GM19452 (cell line): ENCODE results near the gene RAB31.

ENCODE experiments used
- ATAC-seq: cut with Tn5 transposase; IDR thresholded peaks from one replicate; pipeline ENCODE4 v1.9.1; 2021; ENCODE audit not compliant: unreplicated experiment

RAB31 gene

GRCh38 chr18:9811978-9812377 lies 103.9 kb downstream of the RAB31 start:
- ATAC-seq: no peak

- ATAC-seq: no peak
Measured at GRCh38 chr18:9814431-9814830, 106.3 kb downstream of the RAB31 start.

GRCh38 chr18:9817286-9817685 lies 109.2 kb downstream of the RAB31 start:
- no peak for ATAC-seq

GRCh38 chr18:9817725-9818422 lies 109.8 kb downstream of the RAB31 start:
- ATAC-seq: no peak

- no peak for ATAC-seq
Measured at GRCh38 chr18:9818423-9818734, 110.3 kb downstream of the RAB31 start.

- no peak for ATAC-seq
Measured at GRCh38 chr18:9820127-9820526, 112.0 kb downstream of the RAB31 start.

GRCh38 chr18:9820719-9821118 lies 112.6 kb downstream of the RAB31 start:
- no peak for ATAC-seq

GRCh38 chr18:9822587-9823185 lies 114.6 kb downstream of the RAB31 start:
- no peak for ATAC-seq

GRCh38 chr18:9823805-9824473 lies 115.8 kb downstream of the RAB31 start:
- ATAC-seq: no peak

- ATAC-seq: no peak
Measured at GRCh38 chr18:9824474-9824832, 116.4 kb downstream of the RAB31 start.

- ATAC-seq: no peak
Measured at GRCh38 chr18:9824952-9825371, 116.9 kb downstream of the RAB31 start.

- ATAC-seq: no peak
Measured at GRCh38 chr18:9825571-9826073, 117.5 kb downstream of the RAB31 start.

- no peak for ATAC-seq
Measured at GRCh38 chr18:9826685-9827084, 118.6 kb downstream of the RAB31 start.

GRCh38 chr18:9827211-9827792 lies 119.2 kb downstream of the RAB31 start:
- ATAC-seq: no peak

- no peak for ATAC-seq
Measured at GRCh38 chr18:9827793-9828505, 119.8 kb downstream of the RAB31 start.

- no peak for ATAC-seq
Measured at GRCh38 chr18:9828506-9829396, 120.7 kb downstream of the RAB31 start.

GRCh38 chr18:9829397-9829712 lies 121.3 kb downstream of the RAB31 start:
- no peak for ATAC-seq

- ATAC-seq: no peak
Measured at GRCh38 chr18:9831036-9831722, 123.1 kb downstream of the RAB31 start.

GRCh38 chr18:9831723-9832199 lies 123.7 kb downstream of the RAB31 start:
- no peak for ATAC-seq

- ATAC-seq: no peak
Measured at GRCh38 chr18:9832871-9833270, 124.8 kb downstream of the RAB31 start.
